OCI-LY3 (cell line): Measurements from ENCODE around the gene TSPOAP1.

Source experiments
- H2AFZ ChIP-seq: fragments of 200-600, 300-600 bp; shearing (Covaris generic); 2 replicates; pipeline ENCODE4 v1.6.0; 2014; ENCODE audit warnings: antibody characterized with exemption, low read depth, low read length
- H3K27ac ChIP-seq: fragments of 200-600, 300-600 bp; sonication (generic); 2 replicates; pipeline ENCODE4 v1.5.1; 2014; ENCODE audit warnings: mild to moderate bottlenecking, low read length, moderate library complexity, mixed read lengths
- H3K27me3 ChIP-seq: fragments of 200-600, 300-600 bp; sonication (generic); 2 replicates; pipeline ENCODE4 v1.6.1; 2014; ENCODE audit warnings: low read depth, low read length, mixed read lengths
- H3K36me3 ChIP-seq: fragments of 200-600, 300-600 bp; sonication (generic); replicated peaks from 2 replicates; pipeline ENCODE3; 2014; ENCODE audit warnings: low read depth, low read length, mixed read lengths
- H3K4me1 ChIP-seq: fragments of 300-600, 200-600 bp; sonication (generic); 2 replicates; pipeline ENCODE4 v1.6.1; 2014; ENCODE audit warnings: low read length, mixed read lengths
- H3K4me2 ChIP-seq: fragments of 200-600, 300-600 bp; sonication (generic); 2 replicates; pipeline ENCODE4 v1.6.1; 2014; ENCODE audit warnings: low read length, mixed read lengths
- H3K4me3 ChIP-seq: fragments of 300-600, 200-600 bp; sonication (generic); 2 replicates; pipeline ENCODE4 v1.5.1; 2014; ENCODE audit warnings: antibody characterized with exemption, mild to moderate bottlenecking, low read length, moderate library complexity
- H3K79me2 ChIP-seq: fragments of 300-600, 200-600 bp; shearing (Covaris generic); 2 replicates; pipeline ENCODE4 v1.6.1; 2014; ENCODE audit warnings: mild to moderate bottlenecking, low read length, mixed read lengths
- H3K9ac ChIP-seq: fragments of 300-600, 200-600 bp; shearing (Covaris generic); 2 replicates; pipeline ENCODE4 v1.6.0; 2014; ENCODE audit warnings: mild to moderate bottlenecking, low read length, moderate library complexity
- H3K9me3 ChIP-seq: fragments of 200-600, 300-600 bp; shearing (Covaris generic); 2 replicates; pipeline ENCODE4 v1.6.1; 2014; ENCODE audit warnings: low read length, mixed read lengths; ENCODE audit not compliant: insufficient read depth
- H4K20me1 ChIP-seq: fragments of 200-600, 300-600 bp; sonication (generic); 2 replicates; pipeline ENCODE4 v1.6.1; 2016; ENCODE audit warnings: low read length, mixed read lengths; ENCODE audit not compliant: insufficient read depth
- EZH2phosphoT487 ChIP-seq: fragments of 200-600 bp; shearing (Covaris generic); IDR thresholded peaks from 2 replicates; pipeline ENCODE4 v1.6.1; 2018; ENCODE audit warnings: antibody characterized with exemption, mixed run types, low read depth
- TF ChIP-seq, protein P1 (sequence below): fragments of 200-600, 300-600 bp; sonication (generic); IDR thresholded peaks from 2 replicates; pipeline ENCODE4 v1.5.1; 2014; ENCODE audit warnings: antibody characterized with exemption, low read length, low read depth

The TSPOAP1 gene

DNA sequence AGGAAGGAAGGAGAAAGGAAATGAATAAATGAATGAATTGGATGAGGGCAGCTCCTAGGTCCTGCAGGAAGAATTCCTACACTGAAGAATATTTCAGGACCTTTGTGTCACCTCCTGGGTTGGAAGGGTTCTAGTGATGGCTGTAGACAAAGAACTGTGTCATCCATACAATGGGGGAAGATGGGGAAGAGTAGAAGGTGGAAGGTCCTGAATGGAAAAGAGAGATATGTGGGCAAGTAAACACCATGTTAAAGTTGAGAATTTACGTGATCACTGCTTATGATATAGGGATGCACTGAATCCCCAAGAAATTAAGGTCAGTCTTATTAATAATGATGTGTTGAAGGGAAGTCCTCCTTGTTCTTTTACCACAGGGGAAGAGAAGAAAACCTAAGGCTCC, 27.6 kb upstream of the TSPOAP1 start:
- no peaks in the 10 kb centered on the region for H3K9me3 ChIP-seq
- no peak overlapping the region for H3K27ac ChIP-seq
- peaks cover 16% of the 10 kb centered on the region for H3K79me2 ChIP-seq
- no peak overlapping the region for H2AFZ ChIP-seq
- peaks cover 9% of the 10 kb centered on the region for H3K4me1 ChIP-seq
- TF ChIP-seq EZH2phosphoT487, result no peak
- no peak overlapping the region for H3K4me3 ChIP-seq
- no peaks in the 10 kb centered on the region for H4K20me1 ChIP-seq
- no peaks in the 10 kb centered on the region for H3K36me3 ChIP-seq
- H3K27me3 ChIP-seq, result no peaks in the 10 kb centered on the region
- no peak overlapping the region for H3K4me2 ChIP-seq
- H3K9ac ChIP-seq, result no peak overlapping the region

DNA sequence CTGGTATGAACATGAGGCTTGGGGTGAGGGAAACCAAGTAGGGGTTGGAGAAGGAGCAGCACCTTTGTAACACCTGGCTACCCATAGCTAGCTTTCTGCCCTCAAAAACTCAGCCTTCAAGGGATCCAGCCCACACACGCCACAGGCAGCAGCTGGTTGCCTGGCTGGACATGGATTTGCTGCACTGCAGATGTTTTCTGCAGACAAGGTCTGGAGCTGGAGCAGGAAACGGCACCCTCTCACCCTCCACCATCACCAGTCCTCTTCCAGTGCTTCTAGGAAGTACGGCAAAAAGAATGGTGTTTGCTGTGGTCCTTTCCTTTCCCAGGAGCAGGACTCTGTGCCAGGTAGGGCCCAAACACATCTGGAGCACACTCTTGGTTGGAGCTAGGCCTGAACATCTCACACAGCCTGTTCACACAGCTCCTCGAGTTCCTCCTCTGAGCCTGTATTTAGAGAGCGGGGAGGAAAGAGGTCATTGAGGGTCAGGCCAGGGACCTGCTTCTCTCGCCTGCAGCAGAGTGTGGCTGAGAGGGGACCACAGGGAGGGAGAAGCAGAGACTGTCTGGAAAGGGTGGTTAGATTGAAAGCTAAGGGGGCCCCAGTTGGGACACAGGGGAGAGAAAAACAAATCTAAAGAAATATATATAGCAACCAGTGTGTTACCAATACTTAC, 26.1 kb upstream of the TSPOAP1 start:
- Histone ChIP-seq H3K4me3 (no peak overlapping the region), H3K9ac (no peak overlapping the region), H3K4me2 (no peak overlapping the region), H2AFZ (no peak overlapping the region), H3K4me1 (peaks cover 14% of the 10 kb centered on the region), H3K27ac (no peak overlapping the region), H4K20me1 (no peaks in the 10 kb centered on the region), H3K36me3 (peaks cover under 1% of the 10 kb centered on the region), H3K9me3 (no peaks in the 10 kb centered on the region), H3K79me2 (peaks cover 24% of the 10 kb centered on the region), H3K27me3 (no peaks in the 10 kb centered on the region)
- TF ChIP-seq, protein P1, sequence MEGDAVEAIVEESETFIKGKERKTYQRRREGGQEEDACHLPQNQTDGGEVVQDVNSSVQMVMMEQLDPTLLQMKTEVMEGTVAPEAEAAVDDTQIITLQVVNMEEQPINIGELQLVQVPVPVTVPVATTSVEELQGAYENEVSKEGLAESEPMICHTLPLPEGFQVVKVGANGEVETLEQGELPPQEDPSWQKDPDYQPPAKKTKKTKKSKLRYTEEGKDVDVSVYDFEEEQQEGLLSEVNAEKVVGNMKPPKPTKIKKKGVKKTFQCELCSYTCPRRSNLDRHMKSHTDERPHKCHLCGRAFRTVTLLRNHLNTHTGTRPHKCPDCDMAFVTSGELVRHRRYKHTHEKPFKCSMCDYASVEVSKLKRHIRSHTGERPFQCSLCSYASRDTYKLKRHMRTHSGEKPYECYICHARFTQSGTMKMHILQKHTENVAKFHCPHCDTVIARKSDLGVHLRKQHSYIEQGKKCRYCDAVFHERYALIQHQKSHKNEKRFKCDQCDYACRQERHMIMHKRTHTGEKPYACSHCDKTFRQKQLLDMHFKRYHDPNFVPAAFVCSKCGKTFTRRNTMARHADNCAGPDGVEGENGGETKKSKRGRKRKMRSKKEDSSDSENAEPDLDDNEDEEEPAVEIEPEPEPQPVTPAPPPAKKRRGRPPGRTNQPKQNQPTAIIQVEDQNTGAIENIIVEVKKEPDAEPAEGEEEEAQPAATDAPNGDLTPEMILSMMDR, result no peak
- no peak for TF ChIP-seq EZH2phosphoT487

DNA sequence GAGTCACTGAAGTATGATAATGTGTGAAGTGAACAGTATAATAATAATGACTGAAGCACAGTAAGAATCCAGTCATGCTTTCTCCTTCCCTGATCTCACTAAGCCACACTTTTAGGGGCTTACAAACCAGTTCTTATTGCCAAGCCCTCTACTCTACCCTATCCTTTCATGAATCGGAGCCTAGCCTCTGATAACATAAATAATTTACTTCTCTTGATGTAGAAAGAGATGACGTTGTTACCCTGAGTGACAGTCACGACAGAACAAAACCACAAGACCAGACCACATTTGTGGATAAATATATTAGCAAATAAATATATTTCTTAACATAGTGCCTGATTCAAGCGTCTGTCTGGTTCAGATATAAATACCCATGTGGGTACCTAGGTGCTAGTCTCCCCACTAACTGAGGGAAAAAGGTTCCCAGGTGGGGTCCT, 24.8 kb upstream of the TSPOAP1 start:
- no peaks in the 10 kb centered on the region for H3K27me3 ChIP-seq
- H3K27ac ChIP-seq, result no peak overlapping the region
- TF ChIP-seq EZH2phosphoT487, result no peak
- TF ChIP-seq, protein P1, result no peak
- H3K9ac ChIP-seq, result peak overlapping the region; percentile 98
- peaks cover 32% of the 10 kb centered on the region for H3K79me2 ChIP-seq
- H3K4me1 ChIP-seq, result peaks cover 14% of the 10 kb centered on the region
- H3K36me3 ChIP-seq, result peaks cover 14% of the 10 kb centered on the region
- H2AFZ ChIP-seq, result no peak overlapping the region
- H3K4me2 ChIP-seq, result peak overlapping the region; percentile 92
- no peaks in the 10 kb centered on the region for H4K20me1 ChIP-seq
- H3K4me3 ChIP-seq, result peak overlapping the region; percentile 96
- H3K9me3 ChIP-seq, result no peaks in the 10 kb centered on the region

DNA sequence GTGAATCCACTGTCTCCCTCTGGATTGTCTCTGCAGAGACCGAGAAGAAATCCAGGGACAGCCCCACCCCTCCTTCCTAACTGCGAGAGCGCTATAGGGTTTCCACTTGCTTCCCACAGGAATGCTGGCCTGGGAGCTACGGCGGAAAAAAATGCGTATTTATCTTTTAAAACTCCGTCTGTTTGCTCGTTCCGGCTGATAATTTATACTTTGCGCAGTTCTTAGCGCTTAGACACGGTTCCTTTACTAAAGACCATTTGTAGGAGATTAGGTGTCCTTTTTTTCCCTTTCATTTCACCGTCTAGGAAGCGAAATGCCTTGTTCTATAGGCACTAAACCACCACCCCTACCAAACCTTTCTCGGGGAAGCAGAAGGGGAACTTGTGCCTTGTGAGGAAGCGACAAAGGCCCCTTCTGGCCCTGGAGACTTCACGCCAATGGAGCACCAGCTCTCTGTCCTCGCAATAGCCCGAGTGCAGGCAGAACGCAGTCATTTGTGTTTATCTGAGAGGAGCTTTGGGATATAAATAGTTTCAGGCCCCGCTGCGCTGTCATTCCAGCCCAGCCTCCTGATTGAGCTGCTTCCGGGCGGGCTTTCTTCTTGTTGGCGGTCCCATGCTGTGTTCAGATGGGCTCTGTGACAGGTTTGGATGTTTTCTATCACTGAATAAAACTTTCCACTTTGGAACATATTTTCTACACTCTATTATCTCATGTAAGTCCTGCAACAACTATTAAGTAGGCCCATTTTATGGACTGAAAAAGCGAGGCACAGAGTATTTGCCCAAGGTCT, 24.2 kb upstream of the TSPOAP1 start:
- Histone ChIP-seq H2AFZ (peak overlapping the region; percentile 1; the same call in 1 of the 2 replicates), H3K79me2 (peaks cover 38% of the 10 kb centered on the region), H3K4me3 (peak overlapping the region; percentile 96), H3K27me3 (no peaks in the 10 kb centered on the region), H3K4me1 (peaks cover 14% of the 10 kb centered on the region), H3K9me3 (no peaks in the 10 kb centered on the region), H3K9ac (peak overlapping the region; percentile 98), H3K27ac (peak overlapping the region; percentile 77), H3K36me3 (peaks cover 20% of the 10 kb centered on the region), H3K4me2 (peak overlapping the region; percentile 92), H4K20me1 (no peaks in the 10 kb centered on the region)
- TF ChIP-seq, protein P1, result no peak
- TF ChIP-seq EZH2phosphoT487, result no peak
